Mucosa of descending colon (tissue), 3 donors: Measurements from ENCODE around the gene UQCRQ. TPM values are rescaled to one million over a fixed set of nuclear protein-coding genes. Genes with fewer than 3 reads are reported as not detected.

ENCODE experiments used
- ATAC-seq: fragments of 200-7000 bp; cut with Tn5 transposase; one replicate; pipeline ENCODE4 v1.9.1; 2020; ENCODE audit warnings: mild to moderate bottlenecking, moderate library complexity
- DNase-seq, 3 donors: peaks; one replicate each; pipeline ENCODE4 v3.0.0-alpha.2; 2020
- H3K36me3 ChIP-seq: fragments of 200-600 bp; one replicate; pipeline ENCODE4 v1.8.0; 2021; ENCODE audit warnings: low read depth, mild to moderate bottlenecking
- H3K4me1 ChIP-seq: fragments of 200-600 bp; one replicate; pipeline ENCODE4 v1.8.0; 2021; ENCODE audit warnings: low read depth, mild to moderate bottlenecking
- H3K4me3 ChIP-seq: fragments of 200-600 bp; one replicate; pipeline ENCODE4 v1.8.0; 2021; ENCODE audit warnings: mild to moderate bottlenecking
- H3K9me3 ChIP-seq: fragments of 200-600 bp; one replicate; pipeline ENCODE4 v1.8.0; 2021; ENCODE audit warnings: mild to moderate bottlenecking
- intact Hi-C, 2 donors: fragments of 100-400 bp; cut with DNase I in 1 of 2; cut with micrococcal nuclease in 1 of 2; formaldehyde crosslinking; loops; one replicate each; pipeline versions ENCODE4 v1.11.0 to v1.11.1; 2022; cut with DNase I, micrococcal nuclease
- long read RNA-seq, 2 donors: library from polyadenylated mRNA; unstranded; transcript quantifications; one replicate each; pipeline ENCODE4 v2.0.0, GENCODE V29; 2019 to 2021
- total RNA-seq, 3 donors: library from RNA; stranded (reverse); fragmentation: NEBNext Ultra II Directional in 2 of 3; extraction: Animal tissue kit (Norgen Biotek cat#: 25700) in 2 of 3; gene quantifications; one replicate each; pipeline versions ENCODE4 v1.2.1 to v1.2.4, GENCODE V29; 2021 to 2023
- TF ChIP-seq, protein P1 (sequence below): fragments of 200-600 bp; IDR thresholded peaks from one replicate; pipeline ENCODE4 v1.8.0; 2022; ENCODE audit warnings: antibody characterized with exemption, mild to moderate bottlenecking
- donor health status: DM: no; HTN: no; CAD: no; lungs with moderate emphysema.
- donor health status: DM: no; HTN: no; CAD: no.
- donor health status: DM: no; HTN: yes; CAD: no.

UQCRQ gene
- 100 to 1,000 TPM; 448 to 727 (median 690) TPM for total RNA-seq
- long read RNA-seq, donor 1, transcript UQCRQ-203 (3 exons, 839 nt), result major isoform, 122 of 148 reads
- long read RNA-seq, donor 1, transcript UQCRQ-202 (3 exons, 429 nt), result minor isoform, 6 of 148 reads
- long read RNA-seq, donor 1, transcript UQCRQ-201 (2 exons, 586 nt), result minor isoform, 5 of 148 reads
- long read RNA-seq, donor 1, transcript UQCRQ-206 (2 exons, 874 nt), result minor isoform, 9 of 148 reads
- long read RNA-seq, donor 1, partial matches to known transcripts, result 0 of 148 reads
- long read RNA-seq, donor 1, other reads (novel, unspliced or antisense), result 5 of 148 reads
- long read RNA-seq, donor 2, transcript UQCRQ-202 (3 exons, 429 nt), result minor isoform, 32 of 431 reads
- long read RNA-seq, donor 2, transcript UQCRQ-201 (2 exons, 586 nt), result minor isoform, 32 of 431 reads
- long read RNA-seq, donor 2, transcript UQCRQ-206 (2 exons, 874 nt), result minor isoform, 16 of 431 reads
- long read RNA-seq, donor 2, transcript UQCRQ-203 (3 exons, 839 nt), result major isoform, 337 of 431 reads
- long read RNA-seq, donor 2, partial matches to known transcripts, result 0 of 431 reads
- long read RNA-seq, donor 2, other reads (novel, unspliced or antisense), result 14 of 431 reads

- Histone ChIP-seq H3K4me1 (peaks cover 14% of the 10 kb centered on the region), H3K36me3 (no peaks in the 10 kb centered on the region), H3K4me3 (peak within 1 kb of the TSS; percentile 79), H3K9me3 (no peaks in the 10 kb centered on the region)
- DNase-seq (peak; percentile 96 to 97 (median 97)), ATAC-seq (peak; percentile 98)
- TF ChIP-seq, protein P1, sequence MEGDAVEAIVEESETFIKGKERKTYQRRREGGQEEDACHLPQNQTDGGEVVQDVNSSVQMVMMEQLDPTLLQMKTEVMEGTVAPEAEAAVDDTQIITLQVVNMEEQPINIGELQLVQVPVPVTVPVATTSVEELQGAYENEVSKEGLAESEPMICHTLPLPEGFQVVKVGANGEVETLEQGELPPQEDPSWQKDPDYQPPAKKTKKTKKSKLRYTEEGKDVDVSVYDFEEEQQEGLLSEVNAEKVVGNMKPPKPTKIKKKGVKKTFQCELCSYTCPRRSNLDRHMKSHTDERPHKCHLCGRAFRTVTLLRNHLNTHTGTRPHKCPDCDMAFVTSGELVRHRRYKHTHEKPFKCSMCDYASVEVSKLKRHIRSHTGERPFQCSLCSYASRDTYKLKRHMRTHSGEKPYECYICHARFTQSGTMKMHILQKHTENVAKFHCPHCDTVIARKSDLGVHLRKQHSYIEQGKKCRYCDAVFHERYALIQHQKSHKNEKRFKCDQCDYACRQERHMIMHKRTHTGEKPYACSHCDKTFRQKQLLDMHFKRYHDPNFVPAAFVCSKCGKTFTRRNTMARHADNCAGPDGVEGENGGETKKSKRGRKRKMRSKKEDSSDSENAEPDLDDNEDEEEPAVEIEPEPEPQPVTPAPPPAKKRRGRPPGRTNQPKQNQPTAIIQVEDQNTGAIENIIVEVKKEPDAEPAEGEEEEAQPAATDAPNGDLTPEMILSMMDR, result no peak
- intact Hi-C loops, result loop anchor here in 1 of 2 donors (2.0 kb wide), 1 partner anchor 38 kb away; no protein-coding TSS in a partner anchor
These were observed at the start of gene UQCRQ, which contains the start of gene GDF9 for GRCh38 chr5:132866342-132867045. Gene UQCRQ, plus strand, starts transcription at chr5:132866642. Its CDS starts 240 bp downstream, at chr5:132866882. Gene GDF9, minus strand, starts transcription at chr5:132866469. Its CDS starts 1,936 bp downstream, at chr5:132864533.

- no peaks in the 10 kb centered on the region for H3K36me3 ChIP-seq
- H3K9me3 ChIP-seq, result no peaks in the 10 kb centered on the region
- intact Hi-C loops, result loop anchor here in 1 of 2 donors (10.0 kb wide), 1 partner anchor 432 kb away; no protein-coding TSS in a partner anchor
- DNase-seq (no peak), ATAC-seq (no peak)
- TF ChIP-seq, protein P1, result no peak
- H3K4me1 ChIP-seq, result peaks cover 8% of the 10 kb centered on the region
- no peak overlapping the region for H3K4me3 ChIP-seq
These were observed 49.4 kb upstream of the UQCRQ start for GRCh38 chr5:132817011-132817410.

DNA sequence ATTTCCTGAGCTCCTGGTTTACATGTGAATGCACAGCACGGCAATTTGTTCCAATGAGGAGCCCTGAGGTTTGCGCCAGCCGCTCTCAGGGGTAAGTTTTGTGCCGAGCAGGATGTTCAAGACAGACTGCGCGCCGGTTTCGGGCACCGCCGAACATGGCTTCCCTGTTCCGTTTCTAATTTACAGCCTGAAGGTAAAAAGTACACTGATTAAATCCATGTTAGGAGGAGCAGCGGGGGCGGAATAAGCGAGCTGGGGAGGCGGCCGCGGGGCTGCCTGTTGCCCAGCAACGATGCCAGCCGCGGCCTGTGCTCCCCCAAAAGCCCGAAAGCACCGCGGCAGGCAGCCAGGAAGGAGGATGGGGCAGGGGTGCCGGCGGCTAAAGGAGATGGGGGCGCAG, 47.0 kb upstream of the UQCRQ start:
- H3K4me1 ChIP-seq, result no peaks in the 10 kb centered on the region
- H3K36me3 ChIP-seq, result no peaks in the 10 kb centered on the region
- H3K4me3 ChIP-seq, result no peak overlapping the region
- TF ChIP-seq, protein P1, result no peak
- intact Hi-C loops, result loop anchor here in 1 of 2 donors (10.0 kb wide), 1 partner anchor 435 kb away; no protein-coding TSS in a partner anchor
- H3K9me3 ChIP-seq, result no peaks in the 10 kb centered on the region
- ATAC-seq, result peak; percentile 24
- DNase-seq, result peak in 1 of 3 donors; percentile 26

DNA sequence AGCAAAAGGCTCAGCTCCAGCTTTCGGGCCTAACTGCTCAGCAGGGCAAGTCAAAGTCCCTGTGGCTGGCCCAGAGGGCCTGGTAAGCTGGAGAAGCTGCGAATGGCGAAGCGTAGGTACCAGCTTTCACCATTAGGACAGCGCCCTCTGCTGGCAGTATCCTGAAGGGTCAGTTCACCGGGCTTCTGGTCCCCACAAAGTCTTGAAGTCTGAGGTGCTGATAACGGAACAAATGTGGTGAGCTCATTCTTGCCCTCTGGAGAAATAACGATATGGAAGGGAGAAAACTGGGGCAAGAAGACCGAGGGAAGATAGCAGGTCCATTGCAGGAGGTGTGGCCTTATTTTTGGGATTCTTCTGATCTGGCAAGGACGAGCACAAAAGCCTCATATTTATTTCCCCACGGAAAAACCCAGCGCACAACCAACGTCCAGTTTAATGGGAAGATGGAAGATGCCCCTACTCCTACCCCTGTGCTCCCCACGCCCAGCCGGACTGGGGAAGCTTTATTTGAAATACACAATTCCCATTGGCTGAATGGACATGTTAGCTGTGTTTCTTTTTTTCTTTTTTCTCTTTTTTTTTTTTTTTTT, 46.2 kb upstream of the UQCRQ start:
- H3K4me1 ChIP-seq, result no peaks in the 10 kb centered on the region
- no peak overlapping the region for H3K4me3 ChIP-seq
- H3K36me3 ChIP-seq, result no peaks in the 10 kb centered on the region
- TF ChIP-seq, protein P1, result peak; percentile 84
- no peaks in the 10 kb centered on the region for H3K9me3 ChIP-seq
- intact Hi-C loops, result no loop called here
- peak; percentile 89 to 99 (median 93) for DNase-seq
- peak; percentile 97 for ATAC-seq

DNA sequence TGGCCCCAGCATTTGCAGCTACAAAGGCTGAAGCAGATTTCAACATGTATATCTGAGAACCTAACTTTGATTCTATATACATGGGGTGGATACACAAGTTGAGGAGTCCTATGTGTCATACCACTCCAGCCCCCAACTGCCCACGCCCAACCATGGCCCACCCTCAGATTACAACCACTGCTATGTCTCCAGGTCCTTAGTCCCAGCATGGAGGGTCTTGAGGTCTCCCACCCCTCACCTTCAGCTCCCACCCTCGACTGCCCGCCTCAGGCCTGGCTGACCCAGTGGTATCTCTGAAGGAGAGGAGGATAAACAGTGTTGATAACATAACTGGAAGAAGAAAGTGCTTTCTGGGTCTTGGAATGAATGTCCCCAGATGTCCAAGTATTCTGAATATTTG, 45.1 kb upstream of the UQCRQ start:
- no peaks in the 10 kb centered on the region for H3K4me1 ChIP-seq
- H3K9me3 ChIP-seq, result no peaks in the 10 kb centered on the region
- DNase-seq (no peak), ATAC-seq (no peak)
- no peaks in the 10 kb centered on the region for H3K36me3 ChIP-seq
- intact Hi-C loops, result no loop called here
- TF ChIP-seq, protein P1, result no peak
- no peak overlapping the region for H3K4me3 ChIP-seq
